Mucosa of descending colon (tissue), 3 donors: ENCODE results near the gene OLR1. TPM values are rescaled to one million over a fixed set of nuclear protein-coding genes. Genes with fewer than 3 reads are reported as not detected.
A peak's percentile ranks its signal among the peaks of the same experiment; 100 is the strongest.

Experiments used
- ATAC-seq: fragments of 200-7000 bp; cut with Tn5 transposase; one replicate; pipeline ENCODE4 v1.9.1; 2020; ENCODE audit warnings: mild to moderate bottlenecking, moderate library complexity
- DNase-seq, 3 donors: peaks; one replicate each; pipeline ENCODE4 v3.0.0-alpha.2; 2020
- H3K36me3 ChIP-seq: fragments of 200-600 bp; one replicate; pipeline ENCODE4 v1.8.0; 2021; ENCODE audit warnings: low read depth, mild to moderate bottlenecking
- H3K4me1 ChIP-seq: fragments of 200-600 bp; one replicate; pipeline ENCODE4 v1.8.0; 2021; ENCODE audit warnings: low read depth, mild to moderate bottlenecking
- H3K4me3 ChIP-seq: fragments of 200-600 bp; one replicate; pipeline ENCODE4 v1.8.0; 2021; ENCODE audit warnings: mild to moderate bottlenecking
- H3K9me3 ChIP-seq: fragments of 200-600 bp; one replicate; pipeline ENCODE4 v1.8.0; 2021; ENCODE audit warnings: mild to moderate bottlenecking
- CTCF ChIP-seq: fragments of 200-600 bp; IDR thresholded peaks from one replicate; pipeline ENCODE4 v1.8.0; 2022; ENCODE audit warnings: antibody characterized with exemption, mild to moderate bottlenecking
- intact Hi-C, 2 donors: fragments of 100-400 bp; cut with DNase I in 1 of 2; cut with micrococcal nuclease in 1 of 2; formaldehyde crosslinking; loops; one replicate each; pipeline versions ENCODE4 v1.11.0 to v1.11.1; 2022; cut with DNase I, micrococcal nuclease
- total RNA-seq, 3 donors: library from RNA; stranded (reverse); fragmentation: NEBNext Ultra II Directional in 2 of 3; extraction: Animal tissue kit (Norgen Biotek cat#: 25700) in 2 of 3; gene quantifications; one replicate each; pipeline versions ENCODE4 v1.2.1 to v1.2.4, GENCODE V29; 2021 to 2023
- donor health status: DM: no; HTN: no; CAD: no; lungs with moderate emphysema.
- donor health status: DM: no; HTN: no; CAD: no.
- donor health status: DM: no; HTN: yes; CAD: no.

The OLR1 gene
- total RNA-seq, 3 donors from 2014 or later: 0.63 TPM; not detected in 2

DNA sequence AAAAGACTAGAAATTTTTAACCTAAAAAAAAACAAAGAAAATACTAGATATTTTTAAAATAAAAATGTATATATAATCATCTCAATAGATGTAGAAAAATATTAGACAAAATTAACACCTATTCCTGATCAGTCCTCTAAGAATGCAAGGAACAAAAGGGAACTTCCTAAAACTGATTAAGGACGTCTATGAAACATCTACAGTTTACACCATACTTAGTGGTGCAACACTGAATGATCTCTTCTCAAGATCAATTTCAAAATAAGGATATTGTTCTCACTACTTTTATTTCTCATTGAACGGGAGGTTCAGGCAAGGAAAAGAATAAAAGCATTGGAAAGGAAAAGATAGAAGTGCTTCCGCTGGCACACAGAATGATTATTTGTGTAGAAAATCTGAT, 16.0 kb downstream of the OLR1 start:
- Histone ChIP-seq H3K36me3 (no peaks in the 10 kb centered on the region), H3K4me1 (no peaks in the 10 kb centered on the region), H3K9me3 (no peaks in the 10 kb centered on the region), H3K4me3 (no peak overlapping the region)
- DNase-seq (no peak), ATAC-seq (no peak)
- intact Hi-C loops: no loop called here
- TF ChIP-seq CTCF: no peak

- no peak for TF ChIP-seq CTCF
- ATAC-seq: no peak
- DNase-seq: no peak
- intact Hi-C loops: no loop called here
- Histone ChIP-seq H3K4me3 (no peak overlapping the region), H3K4me1 (no peaks in the 10 kb centered on the region), H3K36me3 (no peaks in the 10 kb centered on the region), H3K9me3 (no peaks in the 10 kb centered on the region)
Measured at GRCh38 chr12:10154145-10154496, 17.8 kb downstream of the OLR1 start.

GRCh38 chr12:10153271-10154144, 18.4 kb downstream of the OLR1 start:
- intact Hi-C loops: loop anchor here in 1 of 2 donors (2.0 kb wide), 1 partner anchor 37 kb away; no protein-coding TSS in a partner anchor
- ATAC-seq (peak; percentile 97), DNase-seq (peak; percentile 74 to 76 (median 74))
- H3K9me3 ChIP-seq: no peaks in the 10 kb centered on the region
- peak; percentile 66 for TF ChIP-seq CTCF
- H3K36me3 ChIP-seq: no peaks in the 10 kb centered on the region
- H3K4me3 ChIP-seq: no peak overlapping the region
- no peaks in the 10 kb centered on the region for H3K4me1 ChIP-seq

DNA sequence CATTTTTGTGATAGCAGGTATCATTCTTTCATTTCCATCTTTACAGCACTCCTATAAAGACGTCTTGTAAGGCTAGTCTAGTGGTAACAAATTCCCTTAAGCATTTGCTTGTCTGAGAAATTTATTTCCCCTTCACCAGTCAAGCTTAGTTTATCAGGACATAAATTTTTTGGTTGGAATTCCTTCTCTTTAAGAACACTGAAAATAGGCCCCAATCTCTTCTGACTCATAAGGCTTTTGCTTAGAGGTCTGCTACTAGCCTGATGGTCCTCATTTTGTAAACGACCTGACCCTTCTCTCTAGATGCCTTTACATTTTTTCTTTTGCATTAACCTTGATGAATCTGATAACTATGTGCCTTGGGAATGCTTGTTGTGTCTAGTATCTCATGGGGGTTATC, 20.3 kb downstream of the OLR1 start:
- ATAC-seq: no peak
- Histone ChIP-seq H3K36me3 (no peaks in the 10 kb centered on the region), H3K9me3 (no peaks in the 10 kb centered on the region), H3K4me3 (no peak overlapping the region), H3K4me1 (no peaks in the 10 kb centered on the region)
- no peak for TF ChIP-seq CTCF
- intact Hi-C loops: loop anchor here in 1 of 2 donors (2.0 kb wide), 1 partner anchor 39 kb away; no protein-coding TSS in a partner anchor
- no peak for DNase-seq

DNA sequence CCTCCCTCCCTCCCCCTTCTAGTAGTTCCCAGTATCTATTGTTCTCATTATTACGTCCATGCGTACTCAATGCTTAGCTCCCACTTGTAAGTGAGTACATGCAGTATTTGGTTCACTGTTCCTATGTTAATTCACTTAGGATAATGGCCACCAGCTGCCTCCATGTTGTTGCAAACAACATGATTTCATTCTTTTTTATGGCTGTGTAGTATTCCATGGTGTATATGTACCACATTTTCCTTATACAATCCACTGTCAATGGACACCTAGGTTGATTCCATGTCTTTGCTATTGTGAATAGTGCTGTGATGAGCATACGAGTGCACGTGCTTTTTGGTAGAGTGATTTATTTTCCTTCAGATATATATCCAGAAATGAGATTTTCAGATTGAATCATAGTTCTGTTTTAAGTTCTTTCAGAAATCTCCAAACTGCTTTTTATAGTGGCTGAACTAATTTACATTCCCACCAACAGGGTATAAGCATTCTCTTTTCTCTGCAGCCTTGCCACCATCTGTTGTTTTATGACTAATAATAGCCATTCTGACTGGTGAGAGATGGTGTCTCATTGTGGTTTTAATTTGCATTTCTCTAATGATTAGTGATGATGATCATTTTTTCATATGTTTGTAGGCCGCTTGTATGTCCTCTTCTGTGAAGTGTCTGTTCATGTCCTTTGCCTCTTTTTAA, 24.1 kb downstream of the OLR1 start:
- DNase-seq (no peak), ATAC-seq (no peak)
- H3K4me1 ChIP-seq: no peaks in the 10 kb centered on the region
- TF ChIP-seq CTCF: no peak
- no peak overlapping the region for H3K4me3 ChIP-seq
- intact Hi-C loops: no loop called here
- no peaks in the 10 kb centered on the region for H3K9me3 ChIP-seq
- no peaks in the 10 kb centered on the region for H3K36me3 ChIP-seq
